ENCODE data around the gene OXTR. TPM values are rescaled to one million over a fixed set of nuclear protein-coding genes. Genes with fewer than 3 reads are reported as not detected.

OXTR gene
- polyA plus RNA-seq (2014; cell fraction: cytosol; rRNA removed) = 0.70 and 1.7 TPM in 2 replicates
- polyA plus RNA-seq (2014; cell fraction: nucleus; rRNA removed) = 5.2 and 16.9 TPM in 2 replicates

DNA sequence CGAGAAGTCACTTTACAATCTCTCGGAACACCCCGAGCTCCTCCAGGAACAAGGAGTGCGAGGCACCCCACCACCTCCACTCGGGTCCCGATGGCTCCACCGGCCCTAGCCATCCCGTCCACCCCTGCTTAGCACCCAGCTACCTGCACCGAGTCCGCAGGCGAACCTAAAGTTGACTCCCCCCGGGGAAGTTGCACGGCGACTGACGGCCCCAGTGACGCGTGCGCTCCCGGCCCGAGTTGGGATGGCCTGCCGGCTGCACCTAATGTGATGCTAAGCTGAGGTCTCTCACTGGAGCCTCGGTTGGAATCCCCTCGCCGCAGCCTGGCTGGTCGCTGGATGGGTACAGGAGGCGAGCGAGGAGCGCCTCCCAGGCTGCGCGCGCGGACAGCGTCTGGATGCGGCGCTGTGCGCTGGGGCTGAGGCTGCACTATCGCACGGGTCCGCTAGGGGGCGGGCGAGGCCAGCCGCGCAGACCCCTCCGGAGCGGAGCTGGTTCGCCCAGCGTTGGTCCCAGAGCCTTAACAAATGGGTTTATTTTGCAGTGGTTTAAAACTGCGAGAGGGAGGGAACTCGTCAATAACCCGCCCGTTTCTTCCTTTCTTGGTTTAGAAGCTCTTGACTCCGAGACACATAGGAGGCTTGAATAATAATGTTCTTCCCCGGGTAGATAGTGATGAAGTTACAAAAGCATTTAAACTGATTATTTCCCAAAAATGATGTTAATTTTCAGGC lies at the start of gene OXTR:
Gene OXTR, minus strand, starts transcription at position 526 of the 735 bp plus-strand sequence. CDS start 1,426 bp downstream, outside the sequence.
- DNase-seq (ENCODE audit: low spot score) = no peak

DNA sequence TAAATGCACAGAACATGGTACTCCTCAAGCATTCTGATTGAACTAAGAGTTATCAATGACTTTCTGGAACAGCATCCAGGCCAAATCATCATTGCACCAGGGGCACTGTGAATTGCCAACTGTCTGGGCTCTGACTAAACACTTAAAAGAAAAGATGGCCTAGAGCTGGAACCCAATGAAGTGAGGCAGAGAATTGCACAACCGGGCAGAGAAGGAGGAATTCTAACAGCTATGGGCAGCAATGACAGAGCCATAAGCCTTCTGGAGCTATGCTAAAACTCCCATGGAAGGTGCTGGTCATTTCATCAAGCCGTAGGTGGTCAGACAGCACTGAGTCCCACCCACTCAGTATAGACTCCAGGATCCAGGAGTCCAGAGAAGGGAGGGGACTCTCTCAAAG lies 48.1 kb upstream of the OXTR start:
- DNase-seq (ENCODE audit: low spot score) = no peak

DNA sequence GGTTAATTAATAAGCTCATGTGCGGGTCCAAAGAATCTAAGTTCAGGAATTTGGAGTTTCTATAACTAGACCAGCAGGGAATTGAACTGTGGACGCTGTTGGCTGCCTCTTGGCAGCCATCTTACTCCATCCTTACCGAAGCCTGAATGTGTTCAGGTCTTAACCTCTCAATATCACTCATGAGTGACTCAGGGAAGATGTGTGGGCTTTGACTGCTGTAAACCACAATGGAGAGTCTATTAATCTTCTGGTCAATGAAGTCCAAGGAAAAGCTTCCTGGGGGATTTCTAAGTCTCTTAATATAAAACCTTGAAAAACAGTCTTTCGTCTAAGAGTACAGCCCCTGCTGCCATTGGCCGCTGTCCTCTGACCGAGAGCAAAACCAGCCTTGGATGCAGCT lies 46.7 kb upstream of the OXTR start:
- DNase-seq (ENCODE audit: low spot score) = no peak

DNA sequence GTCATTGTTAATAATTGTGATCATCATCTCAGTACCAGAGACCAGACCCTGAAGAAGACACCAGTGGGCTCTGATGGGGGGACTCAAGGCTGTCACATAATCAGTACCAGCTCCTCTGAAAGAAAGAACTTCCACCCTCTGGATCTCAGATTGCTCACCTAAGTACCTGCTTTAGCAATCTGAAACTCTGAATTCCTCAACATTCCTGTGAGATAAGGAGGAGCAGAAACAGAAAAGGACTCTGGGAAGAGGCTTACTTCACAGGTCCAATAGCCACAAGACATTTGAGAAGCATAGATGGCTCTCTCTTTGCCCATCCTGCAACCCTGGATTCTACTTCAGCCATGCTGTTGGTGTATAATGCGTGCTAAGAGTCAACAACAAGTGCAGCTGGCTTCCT lies 44.0 kb upstream of the OXTR start:
- DNase-seq (ENCODE audit: low spot score) = no peak

DNA sequence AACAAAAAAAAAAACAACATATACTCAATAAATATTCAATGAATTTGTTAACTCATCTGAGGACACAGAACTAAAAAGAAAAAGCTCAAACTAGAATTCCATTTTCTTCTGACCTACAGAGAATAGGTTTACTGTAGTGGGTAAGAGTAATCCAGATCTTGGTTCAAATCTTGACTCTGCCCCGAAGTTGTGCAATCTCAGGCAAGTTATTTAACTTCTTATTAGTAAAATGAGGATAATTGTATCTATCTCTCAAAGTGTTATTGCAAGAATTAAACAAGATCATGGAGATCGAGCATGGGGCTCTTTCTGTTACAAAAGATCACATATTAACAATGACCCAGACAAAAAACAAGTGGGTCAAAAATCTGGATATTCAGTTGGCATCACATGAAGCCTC lies 41.1 kb upstream of the OXTR start:
- no peak for DNase-seq (ENCODE audit: low spot score)

DNA sequence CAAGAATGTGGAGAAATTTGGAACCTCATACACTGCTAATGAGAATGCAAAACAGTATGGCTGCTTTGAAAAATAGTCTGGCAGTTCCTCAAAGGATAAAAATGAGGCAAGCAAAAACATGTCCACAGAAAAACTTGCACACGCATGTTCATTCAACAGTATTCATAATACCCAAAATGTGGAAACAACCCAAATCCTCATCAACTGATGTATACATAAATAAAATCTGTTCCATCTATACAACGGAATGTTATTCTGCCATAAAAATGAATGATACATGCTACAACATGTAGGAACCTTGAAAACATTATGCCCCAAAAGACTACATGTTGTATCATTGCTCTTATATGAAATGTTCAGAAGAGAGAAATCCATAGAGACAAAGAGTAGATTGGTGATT lies 36.4 kb upstream of the OXTR start:
- DNase-seq (ENCODE audit: low spot score) = no peak

DNA sequence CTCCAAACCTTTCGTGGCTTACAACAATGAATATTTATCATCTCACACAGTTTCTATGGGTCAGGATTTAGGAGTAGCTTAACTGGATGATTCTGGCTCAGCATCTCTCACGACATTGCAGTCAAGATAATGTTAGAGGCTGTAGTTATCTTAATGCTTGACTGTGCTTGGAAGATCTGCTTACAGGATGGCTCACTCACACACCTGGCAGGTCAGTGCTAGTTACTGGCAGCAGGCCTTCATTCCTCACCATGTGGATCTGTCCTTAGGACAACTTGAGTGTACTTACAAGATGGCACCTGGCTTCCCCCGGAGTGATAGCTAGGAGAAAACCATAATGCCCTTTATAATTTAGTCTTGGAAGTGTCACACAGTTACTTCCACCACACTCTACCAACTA lies 32.8 kb upstream of the OXTR start:
- DNase-seq (ENCODE audit: low spot score) = no peak

DNA sequence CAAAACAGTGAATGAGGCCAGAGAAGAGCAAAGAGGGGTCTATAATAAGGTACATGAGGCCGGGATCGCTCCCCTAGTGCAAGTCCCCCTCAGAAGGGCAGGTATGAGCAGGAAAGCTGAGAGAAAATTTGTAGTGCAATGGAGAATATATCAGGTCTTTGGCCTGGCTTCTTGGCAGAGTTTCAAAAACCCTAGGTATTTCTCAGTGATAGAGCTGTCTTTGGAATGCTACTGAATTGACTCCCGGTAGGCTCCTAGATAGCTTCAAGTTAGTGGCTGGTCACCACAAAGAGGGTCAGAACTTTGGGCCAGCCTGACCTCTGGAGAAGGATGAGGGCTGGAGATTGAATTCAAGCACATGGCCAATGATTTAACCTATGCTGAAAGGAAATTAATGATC lies 30.6 kb upstream of the OXTR start:
- DNase-seq (ENCODE audit: low spot score) = no peak

DNA sequence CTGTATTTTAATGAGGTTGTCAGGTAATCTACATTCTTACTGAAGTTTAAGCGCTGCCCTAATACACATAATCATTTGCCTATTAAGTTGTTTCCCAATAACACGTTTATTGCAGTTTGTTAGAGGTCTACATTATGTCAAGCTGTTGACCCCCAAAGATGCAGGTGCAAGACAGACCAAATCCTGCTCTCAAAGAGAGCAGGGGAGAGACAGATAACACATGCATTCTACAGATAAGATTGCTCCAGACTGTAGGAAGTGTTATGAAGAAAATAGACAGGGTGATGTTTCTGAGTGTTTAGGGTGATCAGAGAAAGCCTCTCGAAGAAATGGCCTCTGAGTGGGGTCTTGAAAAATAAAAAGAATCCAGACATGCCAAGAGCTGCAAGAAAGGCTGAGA lies 24.8 kb upstream of the OXTR start:
- no peak for DNase-seq (ENCODE audit: low spot score)

DNA sequence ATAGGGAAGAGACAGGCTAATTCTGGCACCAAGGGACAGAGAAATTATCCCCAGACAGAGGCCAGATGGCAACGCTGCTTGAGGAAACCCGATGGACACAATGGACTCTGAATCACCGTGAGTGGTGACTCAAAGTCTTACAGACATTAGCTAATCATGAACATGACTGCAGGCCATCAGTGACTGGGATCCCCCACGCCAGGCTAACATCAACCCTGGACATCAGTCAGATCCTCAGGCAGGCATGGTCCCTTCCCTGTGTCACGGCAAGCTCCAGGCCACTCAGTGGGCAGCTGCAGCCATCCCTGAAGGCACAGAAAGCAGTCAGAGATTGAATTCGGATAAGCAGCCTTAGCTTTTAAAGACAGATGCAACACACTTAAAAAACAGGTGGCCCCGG lies 23.8 kb upstream of the OXTR start:
- peak; percentile 93 for DNase-seq (ENCODE audit: low spot score)

DNA sequence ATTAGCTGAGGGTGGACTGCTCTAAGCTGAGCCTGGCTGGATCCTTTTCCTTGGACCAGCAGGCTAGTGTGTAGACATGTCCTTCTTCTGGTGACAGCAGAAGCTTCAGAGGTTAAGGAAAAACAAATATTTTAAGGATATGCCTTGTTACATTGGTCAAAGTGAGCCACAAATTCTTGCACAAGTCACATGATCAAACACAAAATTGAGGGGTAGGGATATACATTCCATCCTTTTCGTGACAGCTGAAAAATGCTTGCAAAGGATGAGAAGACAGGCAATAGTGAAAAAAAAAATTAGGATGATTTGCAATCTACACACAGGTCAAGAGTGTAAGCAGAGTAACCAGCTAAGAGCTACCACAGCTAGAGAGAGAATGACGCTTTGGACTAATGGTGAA lies 21.1 kb upstream of the OXTR start:
- DNase-seq (ENCODE audit: low spot score) = no peak

DNA sequence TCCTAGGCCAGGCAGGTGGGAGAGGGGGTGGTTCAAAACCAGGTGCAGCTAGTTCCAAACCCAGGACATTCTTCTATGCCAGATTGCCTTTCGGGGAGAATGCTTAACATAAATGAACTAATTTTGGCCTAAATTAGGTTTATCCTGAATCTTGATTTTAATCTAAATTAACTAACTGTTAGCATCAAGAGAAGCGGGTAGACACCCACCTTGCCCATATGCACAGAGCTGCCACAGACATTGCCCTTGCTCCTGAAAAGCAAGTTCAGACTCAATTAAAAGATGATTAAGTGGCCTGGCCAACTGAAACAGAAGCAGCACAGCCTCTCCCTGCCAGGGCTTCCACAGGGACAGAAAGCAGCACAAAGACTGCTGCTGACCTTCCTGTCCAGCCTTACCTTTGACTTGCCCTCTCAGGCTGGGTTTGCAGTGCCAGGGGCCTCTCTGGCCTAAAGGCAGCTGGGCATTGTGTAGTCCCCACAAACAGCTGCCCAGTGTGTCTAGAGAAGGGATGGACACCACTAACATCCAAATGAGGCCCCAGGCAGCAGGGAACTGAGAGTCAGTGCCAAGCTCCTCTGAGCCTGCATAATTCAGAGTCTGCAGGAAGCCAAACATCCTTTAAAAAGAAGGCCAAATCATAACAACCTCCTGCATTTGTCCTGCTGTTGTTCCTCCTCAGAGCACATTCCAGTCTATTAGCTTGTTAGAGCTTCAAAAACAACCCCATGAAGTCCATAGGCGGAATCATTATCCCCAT lies 15.4 kb upstream of the OXTR start:
- DNase-seq (ENCODE audit: low spot score) = peak; percentile 93

DNA sequence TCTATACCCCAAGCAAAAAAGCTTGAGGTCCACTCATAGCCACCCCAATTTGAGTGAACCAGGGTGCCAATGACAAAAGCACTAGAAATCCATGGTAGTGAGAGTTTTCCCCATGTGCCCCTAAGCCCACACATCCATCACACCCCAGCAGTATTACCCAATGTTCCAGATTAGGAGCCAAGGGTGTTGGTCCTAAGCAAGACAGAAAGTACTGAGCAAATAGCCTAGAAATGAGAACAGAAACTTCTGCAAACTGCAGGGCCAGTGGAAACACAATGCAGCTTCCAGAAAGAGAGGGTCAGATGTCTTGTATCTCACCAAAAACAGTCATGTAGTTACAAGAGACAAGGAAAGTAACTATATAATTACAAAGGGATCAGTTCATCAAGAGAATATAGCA lies 10.9 kb upstream of the OXTR start:
- no peak for DNase-seq (ENCODE audit: low spot score)

DNA sequence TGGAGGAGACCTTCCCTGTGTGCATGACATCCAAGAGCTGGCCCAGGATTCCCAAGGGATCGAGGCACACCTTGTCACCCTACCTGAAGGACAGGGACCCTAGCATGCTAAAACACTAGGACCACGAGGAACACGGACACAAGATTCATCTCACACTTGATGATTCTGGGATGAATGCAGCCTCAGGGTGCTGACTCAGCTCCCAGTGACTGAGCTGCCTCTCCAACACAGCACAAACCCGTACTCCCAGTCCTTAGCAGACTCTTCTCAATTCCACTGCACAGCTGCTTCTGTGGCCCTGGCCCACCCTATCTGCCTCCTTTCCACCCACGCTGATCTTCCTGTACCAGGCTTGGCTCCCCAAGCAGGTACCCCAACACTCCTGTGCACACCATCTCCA lies 9.1 kb upstream of the OXTR start:
- DNase-seq (ENCODE audit: low spot score) = no peak

DNA sequence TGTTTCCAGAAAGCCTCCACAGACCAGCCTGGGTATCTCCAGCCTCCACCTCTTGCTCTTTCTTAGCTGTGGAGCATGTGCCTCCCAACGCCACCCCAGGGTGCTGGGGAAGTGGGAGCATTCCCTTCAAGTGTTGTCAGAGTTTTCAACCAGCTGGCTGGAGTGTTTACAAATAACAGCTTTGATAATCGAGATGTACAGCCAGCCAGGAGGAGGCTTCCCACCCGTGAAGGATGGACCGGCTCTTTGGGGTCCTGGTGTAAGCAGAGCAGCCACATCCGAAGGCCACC lies 8.5 kb upstream of the OXTR start:
- no peak for DNase-seq (ENCODE audit: low spot score)

DNA sequence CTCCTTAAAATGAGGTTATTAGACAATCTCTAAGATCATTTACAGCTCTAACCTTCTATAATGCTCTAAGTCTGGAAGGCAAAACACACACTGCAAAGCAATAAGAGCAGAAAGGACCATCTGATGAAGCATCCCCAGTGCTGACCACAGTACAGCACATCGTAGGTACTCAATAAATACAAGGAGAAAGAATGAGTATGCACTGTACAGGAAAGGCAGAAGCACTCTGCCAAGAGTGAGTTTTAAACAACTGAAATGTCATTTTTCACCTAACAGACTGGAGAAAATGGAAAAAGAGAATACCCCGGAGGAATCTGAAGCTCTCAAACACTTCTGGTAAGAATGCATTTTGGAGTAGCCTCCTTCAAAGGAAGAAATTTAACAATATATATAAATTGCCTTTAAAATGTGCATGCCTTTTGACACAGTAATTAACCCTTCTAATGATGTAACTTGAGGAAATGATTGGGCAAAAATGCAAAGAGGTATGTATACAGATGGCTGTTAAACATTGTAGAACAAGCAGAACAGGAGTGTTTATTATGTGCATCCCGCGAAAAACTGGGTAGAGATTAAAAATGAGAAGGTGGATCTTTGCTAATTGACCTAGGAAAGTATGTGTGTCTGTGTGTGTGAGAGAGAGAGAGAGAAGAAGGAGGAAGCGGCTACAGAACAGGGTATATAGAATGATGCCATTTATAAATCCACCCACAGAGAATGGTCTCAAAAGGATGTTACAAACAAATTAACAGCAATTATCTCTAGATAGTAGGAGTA lies 8.0 kb upstream of the OXTR start:
- DNase-seq (ENCODE audit: low spot score) = no peak

DNA sequence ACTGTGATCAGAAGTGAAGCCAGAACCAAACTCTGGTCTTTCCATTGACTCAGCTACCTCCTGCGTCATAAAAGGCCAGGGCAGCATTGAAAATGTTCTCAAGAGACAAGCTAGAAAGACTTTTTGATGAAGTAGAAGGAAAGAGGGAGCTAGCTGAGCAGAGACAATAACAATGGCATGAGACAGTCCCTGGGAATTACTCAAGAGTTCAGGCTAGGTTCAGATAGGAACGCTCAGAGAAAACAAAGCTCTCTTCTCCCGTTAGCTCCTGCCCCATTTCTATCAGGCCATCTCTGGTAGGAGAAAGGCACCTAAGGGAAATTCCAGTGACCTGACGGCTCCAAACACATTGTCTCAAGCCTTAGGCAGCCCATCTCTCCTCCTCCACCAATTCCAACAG lies 7.0 kb upstream of the OXTR start:
- no peak for DNase-seq (ENCODE audit: low spot score)

DNA sequence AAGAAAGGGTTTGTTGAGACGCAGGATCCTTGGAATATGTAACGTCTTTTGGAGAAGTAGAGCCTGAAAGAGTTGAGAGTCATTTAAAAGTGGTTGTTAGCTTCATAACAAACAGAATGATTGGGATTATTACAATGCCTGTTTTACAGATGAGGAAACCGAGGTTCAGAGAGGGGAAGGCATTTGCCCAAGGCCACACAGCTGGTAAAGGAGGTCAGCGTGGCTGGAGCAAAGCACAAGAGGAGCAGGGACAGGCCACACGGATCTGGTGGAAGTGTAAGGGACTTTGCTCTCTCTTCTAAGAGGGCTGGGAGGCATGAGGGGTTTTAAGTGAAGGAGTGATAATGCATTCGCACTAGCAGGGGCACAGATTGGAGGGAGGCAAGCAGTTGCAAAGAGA lies 6.2 kb upstream of the OXTR start:
- no peak for DNase-seq (ENCODE audit: low spot score)

DNA sequence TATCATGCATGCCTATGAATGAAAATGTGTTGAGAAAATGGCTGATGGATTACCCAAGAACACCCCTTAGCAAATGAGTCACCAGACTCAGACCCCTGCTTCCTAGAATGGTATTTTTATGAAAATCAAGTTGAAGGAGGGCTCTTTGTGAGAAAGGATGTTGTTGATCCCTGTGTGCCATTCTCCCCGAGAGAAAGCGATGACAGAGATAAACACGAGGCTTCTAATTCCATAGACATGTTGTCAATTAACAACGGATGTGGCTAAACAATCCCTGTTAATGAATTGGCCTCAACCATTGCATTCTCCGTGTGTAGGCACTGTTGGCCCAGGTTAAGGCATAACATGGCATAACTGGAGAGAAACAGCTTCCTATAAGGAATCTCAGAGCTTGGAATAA lies 5.8 kb upstream of the OXTR start:
- no peak for DNase-seq (ENCODE audit: low spot score)

DNA sequence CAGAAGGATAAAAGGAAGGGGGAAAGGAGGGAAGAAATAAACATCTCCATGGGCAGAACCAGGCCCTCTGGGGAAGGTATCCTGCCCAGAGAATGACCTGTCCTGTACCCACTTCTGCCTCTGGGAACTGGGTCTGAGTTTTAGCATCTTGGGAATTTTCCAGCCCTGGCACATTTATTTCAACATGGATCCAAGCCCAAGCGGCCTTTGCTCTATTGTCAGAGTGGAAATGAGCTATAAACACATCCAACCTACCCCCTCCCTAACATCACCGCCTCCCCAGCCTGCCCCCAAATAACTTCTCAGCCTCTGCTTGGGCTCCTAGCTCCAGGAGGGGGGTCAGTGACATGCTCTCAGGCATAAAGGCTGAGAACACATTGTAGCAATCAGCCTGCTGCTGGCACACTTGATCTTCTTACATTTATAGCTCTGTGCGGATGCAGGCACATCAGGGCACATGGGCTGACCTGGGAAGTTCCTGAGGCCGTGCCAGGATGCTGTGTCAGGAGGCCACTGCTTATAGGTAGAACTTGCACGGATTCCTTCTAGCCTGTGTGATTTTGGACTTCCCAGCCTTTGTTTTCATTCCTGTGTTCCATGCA lies 4.6 kb upstream of the OXTR start:
- no peak for DNase-seq (ENCODE audit: low spot score)

DNA sequence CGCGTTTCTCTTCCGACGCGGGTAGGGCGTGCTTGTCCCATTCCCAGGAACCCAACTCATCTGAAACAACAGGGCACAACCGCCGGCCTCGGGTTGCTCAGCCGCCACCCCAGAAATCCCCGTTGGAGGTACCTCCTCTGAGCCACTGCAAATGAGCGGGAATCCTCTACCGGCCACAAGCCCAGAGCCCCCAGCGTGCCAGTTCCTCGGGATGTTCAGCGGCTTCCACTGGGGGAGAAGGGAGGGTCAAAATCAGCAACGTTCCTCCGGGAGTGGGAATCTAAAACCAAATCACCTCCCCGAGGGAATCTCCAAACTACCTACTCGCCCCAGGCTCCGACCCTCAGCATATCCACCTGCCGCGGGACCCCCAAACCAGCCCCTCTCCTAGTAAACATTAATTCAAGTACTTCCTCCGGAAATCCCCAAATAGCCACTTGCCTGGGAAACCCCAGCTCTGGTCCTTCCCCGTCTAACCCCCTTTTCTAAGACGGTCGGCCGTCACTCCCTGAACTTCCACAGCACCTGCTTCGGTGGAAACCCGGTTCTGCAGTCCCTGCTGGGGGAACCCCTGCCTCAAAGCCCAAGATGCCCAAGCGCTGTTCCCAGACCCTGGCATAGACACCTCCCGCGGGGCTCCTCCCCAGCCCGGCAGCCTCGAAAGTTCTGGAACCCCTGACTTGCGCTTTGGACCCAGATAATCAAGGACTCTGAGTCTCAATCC lies 887 bp downstream of the OXTR start:
- DNase-seq (ENCODE audit: low spot score) = no peak

All from SK-N-DZ (cell line).